ENCODE results near the gene GRIK5.

Gene GRIK5

GRCh38 chr19:41959056-41960053 lies 110.7 kb downstream of the GRIK5 start, which contains the start of gene RABAC1:
Gene RABAC1, minus strand, starts transcription at chr19:41959321. Its CDS starts 29 bp downstream, at chr19:41959292.
- peak; percentile 86 for FAIRE-seq

GRCh38 chr19:41958367-41959055 lies 111.5 kb downstream of the GRIK5 start:
- DNase-seq (ENCODE audit: insufficient read length, low spot score), result peak; percentile 73
- no peak for FAIRE-seq

More at GRCh38 chr19:41959056-41960053, 110.7 kb downstream of the GRIK5 start, which contains the start of gene RABAC1:
- peak; percentile 97 for DNase-seq (ENCODE audit: insufficient read length, low spot score)

- DNase-seq (ENCODE audit: insufficient read length, low spot score) (peak; percentile 85), FAIRE-seq (peak; percentile 89)
Observed at GRCh38 chr19:41957838-41958366, 112.1 kb downstream of the GRIK5 start.

- no peak for DNase-seq (ENCODE audit: insufficient read length, low spot score)
- no peak for FAIRE-seq
Observed at GRCh38 chr19:41957161-41957837, 112.7 kb downstream of the GRIK5 start.

- FAIRE-seq, result no peak
- DNase-seq (ENCODE audit: insufficient read length, low spot score), result no peak
Observed at GRCh38 chr19:41956621-41957020, 113.4 kb downstream of the GRIK5 start.

GRCh38 chr19:41955521-41955920 lies 114.5 kb downstream of the GRIK5 start:
- FAIRE-seq (no peak), DNase-seq (ENCODE audit: insufficient read length, low spot score) (no peak)

- peak; percentile 44 for FAIRE-seq
- peak; percentile 88 for DNase-seq (ENCODE audit: insufficient read length, low spot score)
Observed at GRCh38 chr19:41951686-41952172, 118.3 kb downstream of the GRIK5 start.
